ENCODE data around the gene ALDH1B1.

ALDH1B1 gene

DNA sequence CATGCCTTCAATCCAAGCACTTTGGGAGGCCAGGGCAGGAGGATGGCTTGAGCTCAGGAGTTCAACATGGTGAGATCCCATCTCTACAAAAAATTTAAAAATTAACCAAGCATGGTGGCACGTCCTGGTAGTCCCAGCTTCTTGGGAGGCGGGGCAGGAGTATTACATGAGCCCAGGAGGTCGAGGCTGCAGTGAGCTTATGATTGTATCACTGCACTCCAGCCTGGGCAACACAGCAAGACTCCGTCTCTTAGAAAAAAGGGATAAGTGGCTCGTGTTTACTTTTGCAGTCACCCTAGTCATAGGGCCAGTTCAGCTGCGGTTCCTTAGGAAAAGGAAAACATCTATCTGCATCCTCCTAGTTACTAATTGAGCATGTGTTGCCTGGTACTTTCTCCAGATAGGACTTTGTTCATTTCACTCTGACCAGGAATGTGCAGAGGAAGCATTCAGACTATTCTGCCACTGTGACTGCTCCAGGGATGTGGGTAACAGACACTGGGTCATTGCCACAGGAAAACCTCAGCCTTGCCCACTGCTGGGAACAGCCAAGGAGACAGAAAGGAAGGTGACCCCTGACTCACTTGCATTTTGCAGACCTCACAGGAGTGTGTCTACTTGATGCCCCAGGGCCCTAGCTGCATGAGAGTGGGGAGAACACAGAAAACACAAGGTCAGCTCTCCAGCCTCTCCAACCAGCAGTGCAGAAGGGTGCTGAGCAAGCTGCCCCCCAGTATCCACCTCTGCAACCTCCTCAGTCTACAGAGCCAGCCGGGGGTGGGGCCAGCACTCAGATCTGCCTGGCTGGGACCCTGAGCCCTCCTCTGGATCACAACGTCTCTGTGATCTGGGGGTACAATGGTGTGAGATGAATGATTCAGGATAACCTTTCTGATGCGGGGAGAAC is 33.9 kb upstream of the ALDH1B1 start:
- H3K4me1 ChIP-seq (ENCODE audit: control insufficient read depth in 2 of 2, insufficient read depth in 1 of 2, low read depth in 1 of 2, low read length in 2 of 2): peaks cover 8 to 14% of the 10 kb centered on the region in 2 donors
- H3K27me3 ChIP-seq (ENCODE audit: control insufficient read depth in 3 of 3, insufficient read depth in 3 of 3, low read depth in 1 of 3, low read length in 3 of 3): peaks cover 0 to 24% (median 0%) of the 10 kb centered on the region in 3 experiments
- H3K14ac ChIP-seq (ENCODE audit: low read length): no peak overlapping the region
- H3K18ac ChIP-seq (ENCODE audit: low read length): no peak overlapping the region
- no peak overlapping the region for H3K4ac ChIP-seq (ENCODE audit: low read length)
- H3K4me3 ChIP-seq (ENCODE audit: low read length in 2 of 2): no peak overlapping the region
- no peak overlapping the region for H2AFZ ChIP-seq (ENCODE audit: low read length)
- H4K8ac ChIP-seq (ENCODE audit: low read depth, low read length): no peak overlapping the region
- no peak for DNase-seq (ENCODE audit: low spot score)
- H2BK12ac ChIP-seq (ENCODE audit: low read length): no peak overlapping the region
- no peak overlapping the region for H4K91ac ChIP-seq (ENCODE audit: low read depth, low read length, poor library complexity)
- no peaks in the 10 kb centered on the region for H3K9me3 ChIP-seq (replicated peaks in 1 of 2; ENCODE audit: control insufficient read depth in 2 of 2, insufficient read depth in 1 of 2, low read depth in 1 of 2, low read length in 2 of 2)
- H3K27ac ChIP-seq (replicated peaks; ENCODE audit: low read length): no peak overlapping the region
- no peak overlapping the region for H3K9ac ChIP-seq (ENCODE audit: low read depth, low read length, poor library complexity)
- no peak overlapping the region for H2AK5ac ChIP-seq (ENCODE audit: low read depth, low read length)
- H3K4me2 ChIP-seq (ENCODE audit: insufficient read depth, low read length, poor library complexity, severe bottlenecking): no peak overlapping the region
- no peaks in the 10 kb centered on the region for H3K79me1 ChIP-seq (ENCODE audit: low read depth, low read length)
- H3K36me3 ChIP-seq (replicated peaks in 1 of 2; ENCODE audit: control insufficient read depth in 2 of 2, insufficient read depth in 2 of 2, low read length in 2 of 2): no peaks in the 10 kb centered on the region
- no peak overlapping the region for H2BK120ac ChIP-seq (ENCODE audit: low read depth, low read length)
- H2BK5ac ChIP-seq (ENCODE audit: low read length): no peak overlapping the region
- WGBS, 2 donors (ENCODE audit: extremely low coverage in 2 of 2, insufficient read length in 2 of 2, insufficient replicate concordance in 1 of 2): no CpG with 5 or more reads among the region's 9 CpGs
- H2BK15ac ChIP-seq (ENCODE audit: low read length): no peak overlapping the region
- H3K23ac ChIP-seq (ENCODE audit: low read depth, low read length, poor library complexity): no peak overlapping the region

DNA sequence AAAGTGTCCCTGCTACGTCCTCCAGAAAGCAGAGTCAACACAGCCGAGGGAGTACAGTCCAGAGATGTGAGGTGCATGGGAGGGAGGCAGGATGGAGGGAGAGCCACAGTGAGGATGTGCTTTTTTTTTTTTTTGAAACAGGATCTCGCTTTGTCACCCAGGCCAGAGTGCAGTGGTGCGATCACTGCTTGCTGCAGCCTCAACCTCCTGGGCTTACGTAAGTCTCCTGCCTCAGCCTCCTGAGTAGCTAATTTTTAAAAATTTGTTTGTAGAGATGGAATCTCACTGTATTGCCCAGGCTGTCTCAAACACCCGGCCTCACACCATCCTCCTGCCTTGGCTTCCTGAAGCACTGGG is 33.2 kb upstream of the ALDH1B1 start:
- Histone ChIP-seq H4K8ac (ENCODE audit: low read depth, low read length) (no peak overlapping the region), H3K4ac (ENCODE audit: low read length) (no peak overlapping the region), H3K9ac (ENCODE audit: low read depth, low read length, poor library complexity) (no peak overlapping the region), H3K9me3 (replicated peaks in 1 of 2; ENCODE audit: control insufficient read depth in 2 of 2, insufficient read depth in 1 of 2, low read depth in 1 of 2, low read length in 2 of 2) (no peaks in the 10 kb centered on the region), H3K4me3 (ENCODE audit: low read length in 2 of 2) (no peak overlapping the region), H2BK15ac (ENCODE audit: low read length) (no peak overlapping the region), H4K91ac (ENCODE audit: low read depth, low read length, poor library complexity) (no peak overlapping the region), H3K27ac (replicated peaks; ENCODE audit: low read length) (no peak overlapping the region), H3K36me3 (replicated peaks in 1 of 2; ENCODE audit: control insufficient read depth in 2 of 2, insufficient read depth in 2 of 2, low read length in 2 of 2) (no peaks in the 10 kb centered on the region), H2AFZ (ENCODE audit: low read length) (no peak overlapping the region), H3K4me2 (ENCODE audit: insufficient read depth, low read length, poor library complexity, severe bottlenecking) (no peak overlapping the region), H3K23ac (ENCODE audit: low read depth, low read length, poor library complexity) (no peak overlapping the region), H2BK12ac (ENCODE audit: low read length) (no peak overlapping the region), H2BK120ac (ENCODE audit: low read depth, low read length) (no peak overlapping the region), H2BK5ac (ENCODE audit: low read length) (no peak overlapping the region), H3K27me3 (ENCODE audit: control insufficient read depth in 3 of 3, insufficient read depth in 3 of 3, low read depth in 1 of 3, low read length in 3 of 3) (peaks cover 0 to 19% (median 0%) of the 10 kb centered on the region in 3 experiments), H2AK5ac (ENCODE audit: low read depth, low read length) (no peak overlapping the region), H3K4me1 (ENCODE audit: control insufficient read depth in 2 of 2, insufficient read depth in 1 of 2, low read depth in 1 of 2, low read length in 2 of 2) (peaks cover 8 to 14% of the 10 kb centered on the region in 2 donors), H3K14ac (ENCODE audit: low read length) (no peak overlapping the region), H3K79me1 (ENCODE audit: low read depth, low read length) (no peaks in the 10 kb centered on the region), H3K18ac (ENCODE audit: low read length) (no peak overlapping the region)
- DNase-seq (ENCODE audit: low spot score): no peak
- no CpG with 5 or more reads among the region's 6 CpGs for WGBS, 2 donors (ENCODE audit: extremely low coverage in 2 of 2, insufficient read length in 2 of 2, insufficient replicate concordance in 1 of 2)

DNA sequence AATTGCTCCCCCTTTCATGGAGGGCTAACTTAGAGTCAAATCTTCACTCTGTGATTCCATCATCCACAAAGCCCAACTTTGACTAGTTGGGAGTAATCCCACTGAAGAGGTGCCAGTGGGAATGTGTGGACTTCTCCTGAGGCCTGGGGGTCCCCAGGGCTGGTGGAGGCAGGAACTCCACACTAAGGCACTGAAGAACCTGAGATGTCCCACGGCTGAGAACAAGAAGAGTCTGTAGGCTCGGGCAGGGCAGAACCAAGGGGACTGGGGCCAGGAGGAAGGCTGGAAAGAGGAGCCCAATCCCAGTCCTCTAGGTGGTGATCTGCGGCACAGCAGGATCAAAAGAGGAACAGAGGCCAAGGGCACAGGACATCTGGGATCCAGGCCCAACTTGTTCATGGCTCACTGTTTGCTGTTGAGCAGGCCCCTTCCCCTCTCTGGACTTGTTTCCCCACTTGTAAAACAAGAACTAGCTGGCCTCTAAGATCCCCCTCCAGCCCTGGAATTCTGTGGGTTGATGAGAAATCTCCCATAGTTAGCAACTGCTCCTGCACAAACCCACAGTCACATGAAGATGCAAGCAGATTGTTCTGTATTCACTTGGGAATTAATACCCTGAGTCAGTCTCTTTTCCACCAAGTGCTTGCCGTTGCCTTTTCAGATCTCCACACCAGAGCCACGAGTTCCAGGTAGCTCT is 32.7 kb upstream of the ALDH1B1 start:
- H3K23ac ChIP-seq (ENCODE audit: low read depth, low read length, poor library complexity): no peak overlapping the region

DNA sequence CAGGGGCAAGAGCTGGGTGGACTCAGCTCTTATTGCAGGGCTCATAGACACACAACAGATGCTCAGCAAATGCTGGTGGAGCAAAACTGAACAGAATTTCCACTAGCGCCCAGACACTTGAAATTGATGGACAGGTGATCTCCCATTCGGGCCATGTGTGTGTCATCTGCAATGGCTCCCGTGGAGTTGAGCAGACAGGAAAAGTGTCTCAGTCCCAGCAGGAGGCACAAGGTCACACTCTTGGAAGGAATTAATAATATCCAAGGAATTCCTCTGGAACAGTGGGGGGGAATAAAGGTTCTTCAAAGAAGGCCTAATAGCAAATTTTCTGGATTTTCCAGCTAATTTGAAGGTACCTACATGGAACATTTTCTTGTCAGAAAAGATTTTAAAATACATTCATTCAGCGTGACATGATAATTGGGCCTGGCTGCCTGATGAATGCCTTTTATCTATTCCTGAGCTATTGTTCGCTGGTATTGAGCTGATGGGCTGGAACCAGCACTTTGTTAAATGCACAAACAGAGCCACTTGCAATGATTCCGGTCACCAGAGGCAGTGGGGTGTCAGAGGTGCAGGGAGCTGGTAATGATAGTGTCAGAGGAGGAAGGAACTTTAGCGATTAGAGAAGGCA is 31.5 kb upstream of the ALDH1B1 start:
- H3K18ac ChIP-seq (ENCODE audit: low read length): peak overlapping the region; percentile 36
- no peak overlapping the region for H2BK12ac ChIP-seq (ENCODE audit: low read length)
- no peaks in the 10 kb centered on the region for H3K9me3 ChIP-seq (replicated peaks in 1 of 2; ENCODE audit: control insufficient read depth in 2 of 2, insufficient read depth in 1 of 2, low read depth in 1 of 2, low read length in 2 of 2)
- no peak overlapping the region for H2AK5ac ChIP-seq (ENCODE audit: low read depth, low read length)
- no peak overlapping the region for H3K27ac ChIP-seq (replicated peaks; ENCODE audit: low read length)
- no peak overlapping the region for H2BK120ac ChIP-seq (ENCODE audit: low read depth, low read length)
- H4K91ac ChIP-seq (ENCODE audit: low read depth, low read length, poor library complexity): no peak overlapping the region
- H4K8ac ChIP-seq (ENCODE audit: low read depth, low read length): no peak overlapping the region
- no peak overlapping the region for H3K14ac ChIP-seq (ENCODE audit: low read length)
- WGBS, 2 donors (ENCODE audit: extremely low coverage in 2 of 2, insufficient read length in 2 of 2, insufficient replicate concordance in 1 of 2): no CpG with 5 or more reads among the region's 7 CpGs
- DNase-seq (ENCODE audit: low spot score): no peak
- no peak overlapping the region for H2AFZ ChIP-seq (ENCODE audit: low read length)
- no peak overlapping the region for H3K4me3 ChIP-seq (ENCODE audit: low read length in 2 of 2)
- H3K23ac ChIP-seq (ENCODE audit: low read depth, low read length, poor library complexity): no peak overlapping the region
- H2BK5ac ChIP-seq (ENCODE audit: low read length): no peak overlapping the region
- no peaks in the 10 kb centered on the region for H3K36me3 ChIP-seq (replicated peaks in 1 of 2; ENCODE audit: control insufficient read depth in 2 of 2, insufficient read depth in 2 of 2, low read length in 2 of 2)
- H3K27me3 ChIP-seq (ENCODE audit: control insufficient read depth in 3 of 3, insufficient read depth in 3 of 3, low read depth in 1 of 3, low read length in 3 of 3): peaks cover 0 to 18% (median 0%) of the 10 kb centered on the region in 3 experiments
- peaks cover 8 to 14% of the 10 kb centered on the region in 2 donors for H3K4me1 ChIP-seq (ENCODE audit: control insufficient read depth in 2 of 2, insufficient read depth in 1 of 2, low read depth in 1 of 2, low read length in 2 of 2)
- H3K4ac ChIP-seq (ENCODE audit: low read length): no peak overlapping the region
- no peak overlapping the region for H2BK15ac ChIP-seq (ENCODE audit: low read length)
- H3K79me1 ChIP-seq (ENCODE audit: low read depth, low read length): no peaks in the 10 kb centered on the region
- H3K9ac ChIP-seq (ENCODE audit: low read depth, low read length, poor library complexity): no peak overlapping the region
- H3K4me2 ChIP-seq (ENCODE audit: insufficient read depth, low read length, poor library complexity, severe bottlenecking): no peak overlapping the region

More for the DNA sequence above, 32.7 kb upstream of the ALDH1B1 start:
- Histone ChIP-seq H3K79me1 (ENCODE audit: low read depth, low read length) (no peaks in the 10 kb centered on the region), H3K4me3 (ENCODE audit: low read length in 2 of 2) (no peak overlapping the region), H4K91ac (ENCODE audit: low read depth, low read length, poor library complexity) (no peak overlapping the region), H3K4me2 (ENCODE audit: insufficient read depth, low read length, poor library complexity, severe bottlenecking) (no peak overlapping the region), H2BK15ac (ENCODE audit: low read length) (no peak overlapping the region), H2BK120ac (ENCODE audit: low read depth, low read length) (no peak overlapping the region), H2BK5ac (ENCODE audit: low read length) (no peak overlapping the region), H2AK5ac (ENCODE audit: low read depth, low read length) (no peak overlapping the region), H3K9me3 (replicated peaks in 1 of 2; ENCODE audit: control insufficient read depth in 2 of 2, insufficient read depth in 1 of 2, low read depth in 1 of 2, low read length in 2 of 2) (no peaks in the 10 kb centered on the region), H3K27me3 (ENCODE audit: control insufficient read depth in 3 of 3, insufficient read depth in 3 of 3, low read depth in 1 of 3, low read length in 3 of 3) (peaks cover 0 to 18% (median 0%) of the 10 kb centered on the region in 3 experiments), H3K14ac (ENCODE audit: low read length) (no peak overlapping the region), H3K9ac (ENCODE audit: low read depth, low read length, poor library complexity) (no peak overlapping the region), H4K8ac (ENCODE audit: low read depth, low read length) (no peak overlapping the region), H2AFZ (ENCODE audit: low read length) (no peak overlapping the region), H3K4me1 (ENCODE audit: control insufficient read depth in 2 of 2, insufficient read depth in 1 of 2, low read depth in 1 of 2, low read length in 2 of 2) (peaks cover 8 to 14% of the 10 kb centered on the region in 2 donors), H3K4ac (ENCODE audit: low read length) (no peak overlapping the region), H3K36me3 (replicated peaks in 1 of 2; ENCODE audit: control insufficient read depth in 2 of 2, insufficient read depth in 2 of 2, low read length in 2 of 2) (no peaks in the 10 kb centered on the region), H3K18ac (ENCODE audit: low read length) (peak overlapping the region; percentile 23), H2BK12ac (ENCODE audit: low read length) (no peak overlapping the region), H3K27ac (replicated peaks; ENCODE audit: low read length) (no peak overlapping the region)
- no peak for DNase-seq (ENCODE audit: low spot score)
- WGBS, 2 donors (ENCODE audit: extremely low coverage in 2 of 2, insufficient read length in 2 of 2, insufficient replicate concordance in 1 of 2): no CpG with 5 or more reads among the region's 5 CpGs
